Measurements from ENCODE around the gene SPTBN5.

DNA sequence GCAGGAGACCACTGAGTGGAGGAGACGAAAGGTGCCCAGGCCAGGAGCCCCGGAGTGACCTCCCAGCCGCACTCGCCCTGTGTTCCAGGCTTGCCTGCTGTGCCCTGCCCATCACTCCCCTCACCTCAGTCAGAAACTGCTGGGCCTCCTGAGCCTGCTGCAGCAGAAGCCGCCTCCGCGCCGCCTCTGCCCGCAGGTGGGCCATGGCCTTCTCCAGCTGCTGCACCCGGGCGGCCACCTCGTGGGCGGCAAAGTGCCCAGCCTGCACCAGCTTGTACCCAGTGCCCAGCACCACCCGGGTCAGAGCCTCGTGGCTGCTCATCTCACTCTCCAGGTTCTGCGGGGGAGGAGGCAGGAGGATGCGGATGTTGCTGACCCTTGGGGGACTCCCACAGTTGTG, 37.6 kb downstream of the SPTBN5 start:
- TF ChIP-seq, protein P1, sequence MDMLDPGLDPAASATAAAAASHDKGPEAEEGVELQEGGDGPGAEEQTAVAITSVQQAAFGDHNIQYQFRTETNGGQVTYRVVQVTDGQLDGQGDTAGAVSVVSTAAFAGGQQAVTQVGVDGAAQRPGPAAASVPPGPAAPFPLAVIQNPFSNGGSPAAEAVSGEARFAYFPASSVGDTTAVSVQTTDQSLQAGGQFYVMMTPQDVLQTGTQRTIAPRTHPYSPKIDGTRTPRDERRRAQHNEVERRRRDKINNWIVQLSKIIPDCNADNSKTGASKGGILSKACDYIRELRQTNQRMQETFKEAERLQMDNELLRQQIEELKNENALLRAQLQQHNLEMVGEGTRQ (CRISPR knock-in tag; IDR thresholded peaks at IDR 0.05): no peak
- TF ChIP-seq, protein P2, sequence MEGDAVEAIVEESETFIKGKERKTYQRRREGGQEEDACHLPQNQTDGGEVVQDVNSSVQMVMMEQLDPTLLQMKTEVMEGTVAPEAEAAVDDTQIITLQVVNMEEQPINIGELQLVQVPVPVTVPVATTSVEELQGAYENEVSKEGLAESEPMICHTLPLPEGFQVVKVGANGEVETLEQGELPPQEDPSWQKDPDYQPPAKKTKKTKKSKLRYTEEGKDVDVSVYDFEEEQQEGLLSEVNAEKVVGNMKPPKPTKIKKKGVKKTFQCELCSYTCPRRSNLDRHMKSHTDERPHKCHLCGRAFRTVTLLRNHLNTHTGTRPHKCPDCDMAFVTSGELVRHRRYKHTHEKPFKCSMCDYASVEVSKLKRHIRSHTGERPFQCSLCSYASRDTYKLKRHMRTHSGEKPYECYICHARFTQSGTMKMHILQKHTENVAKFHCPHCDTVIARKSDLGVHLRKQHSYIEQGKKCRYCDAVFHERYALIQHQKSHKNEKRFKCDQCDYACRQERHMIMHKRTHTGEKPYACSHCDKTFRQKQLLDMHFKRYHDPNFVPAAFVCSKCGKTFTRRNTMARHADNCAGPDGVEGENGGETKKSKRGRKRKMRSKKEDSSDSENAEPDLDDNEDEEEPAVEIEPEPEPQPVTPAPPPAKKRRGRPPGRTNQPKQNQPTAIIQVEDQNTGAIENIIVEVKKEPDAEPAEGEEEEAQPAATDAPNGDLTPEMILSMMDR (IDR thresholded peaks at IDR 0.05): no peak
- TF ChIP-seq, protein P3, sequence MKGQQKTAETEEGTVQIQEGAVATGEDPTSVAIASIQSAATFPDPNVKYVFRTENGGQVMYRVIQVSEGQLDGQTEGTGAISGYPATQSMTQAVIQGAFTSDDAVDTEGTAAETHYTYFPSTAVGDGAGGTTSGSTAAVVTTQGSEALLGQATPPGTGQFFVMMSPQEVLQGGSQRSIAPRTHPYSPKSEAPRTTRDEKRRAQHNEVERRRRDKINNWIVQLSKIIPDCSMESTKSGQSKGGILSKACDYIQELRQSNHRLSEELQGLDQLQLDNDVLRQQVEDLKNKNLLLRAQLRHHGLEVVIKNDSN (CRISPR knock-in tag; IDR thresholded peaks at IDR 0.05): no peak
- TF ChIP-seq FOXK1 (CRISPR knock-in tag; IDR thresholded peaks at IDR 0.05) (no peak), CBFB (CRISPR knock-in tag; IDR thresholded peaks at IDR 0.05; ENCODE audit: low read depth) (no peak), NFE2L1 (CRISPR knock-in tag; IDR thresholded peaks at IDR 0.05) (no peak), NR3C1 (CRISPR knock-in tag; conservative IDR thresholded peaks at IDR 0.05; ENCODE audit: low read depth) (no peak), FOXJ3 (CRISPR knock-in tag; IDR thresholded peaks at IDR 0.05; ENCODE audit: borderline replicate concordance) (no peak)
- TF ChIP-seq, protein P4, sequence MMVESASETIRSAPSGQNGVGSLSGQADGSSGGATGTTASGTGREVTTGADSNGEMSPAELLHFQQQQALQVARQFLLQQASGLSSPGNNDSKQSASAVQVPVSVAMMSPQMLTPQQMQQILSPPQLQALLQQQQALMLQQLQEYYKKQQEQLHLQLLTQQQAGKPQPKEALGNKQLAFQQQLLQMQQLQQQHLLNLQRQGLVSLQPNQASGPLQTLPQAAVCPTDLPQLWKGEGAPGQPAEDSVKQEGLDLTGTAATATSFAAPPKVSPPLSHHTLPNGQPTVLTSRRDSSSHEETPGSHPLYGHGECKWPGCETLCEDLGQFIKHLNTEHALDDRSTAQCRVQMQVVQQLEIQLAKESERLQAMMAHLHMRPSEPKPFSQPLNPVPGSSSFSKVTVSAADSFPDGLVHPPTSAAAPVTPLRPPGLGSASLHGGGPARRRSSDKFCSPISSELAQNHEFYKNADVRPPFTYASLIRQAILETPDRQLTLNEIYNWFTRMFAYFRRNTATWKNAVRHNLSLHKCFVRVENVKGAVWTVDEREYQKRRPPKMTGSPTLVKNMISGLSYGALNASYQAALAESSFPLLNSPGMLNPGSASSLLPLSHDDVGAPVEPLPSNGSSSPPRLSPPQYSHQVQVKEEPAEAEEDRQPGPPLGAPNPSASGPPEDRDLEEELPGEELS (CRISPR knock-in tag; IDR thresholded peaks at IDR 0.05): no peak
- TF ChIP-seq, protein P5, sequence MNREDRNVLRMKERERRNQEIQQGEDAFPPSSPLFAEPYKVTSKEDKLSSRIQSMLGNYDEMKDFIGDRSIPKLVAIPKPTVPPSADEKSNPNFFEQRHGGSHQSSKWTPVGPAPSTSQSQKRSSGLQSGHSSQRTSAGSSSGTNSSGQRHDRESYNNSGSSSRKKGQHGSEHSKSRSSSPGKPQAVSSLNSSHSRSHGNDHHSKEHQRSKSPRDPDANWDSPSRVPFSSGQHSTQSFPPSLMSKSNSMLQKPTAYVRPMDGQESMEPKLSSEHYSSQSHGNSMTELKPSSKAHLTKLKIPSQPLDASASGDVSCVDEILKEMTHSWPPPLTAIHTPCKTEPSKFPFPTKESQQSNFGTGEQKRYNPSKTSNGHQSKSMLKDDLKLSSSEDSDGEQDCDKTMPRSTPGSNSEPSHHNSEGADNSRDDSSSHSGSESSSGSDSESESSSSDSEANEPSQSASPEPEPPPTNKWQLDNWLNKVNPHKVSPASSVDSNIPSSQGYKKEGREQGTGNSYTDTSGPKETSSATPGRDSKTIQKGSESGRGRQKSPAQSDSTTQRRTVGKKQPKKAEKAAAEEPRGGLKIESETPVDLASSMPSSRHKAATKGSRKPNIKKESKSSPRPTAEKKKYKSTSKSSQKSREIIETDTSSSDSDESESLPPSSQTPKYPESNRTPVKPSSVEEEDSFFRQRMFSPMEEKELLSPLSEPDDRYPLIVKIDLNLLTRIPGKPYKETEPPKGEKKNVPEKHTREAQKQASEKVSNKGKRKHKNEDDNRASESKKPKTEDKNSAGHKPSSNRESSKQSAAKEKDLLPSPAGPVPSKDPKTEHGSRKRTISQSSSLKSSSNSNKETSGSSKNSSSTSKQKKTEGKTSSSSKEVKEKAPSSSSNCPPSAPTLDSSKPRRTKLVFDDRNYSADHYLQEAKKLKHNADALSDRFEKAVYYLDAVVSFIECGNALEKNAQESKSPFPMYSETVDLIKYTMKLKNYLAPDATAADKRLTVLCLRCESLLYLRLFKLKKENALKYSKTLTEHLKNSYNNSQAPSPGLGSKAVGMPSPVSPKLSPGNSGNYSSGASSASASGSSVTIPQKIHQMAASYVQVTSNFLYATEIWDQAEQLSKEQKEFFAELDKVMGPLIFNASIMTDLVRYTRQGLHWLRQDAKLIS (CRISPR knock-in tag; IDR thresholded peaks at IDR 0.05; ENCODE audit: borderline replicate concordance): no peak
- TF ChIP-seq, protein P6, sequence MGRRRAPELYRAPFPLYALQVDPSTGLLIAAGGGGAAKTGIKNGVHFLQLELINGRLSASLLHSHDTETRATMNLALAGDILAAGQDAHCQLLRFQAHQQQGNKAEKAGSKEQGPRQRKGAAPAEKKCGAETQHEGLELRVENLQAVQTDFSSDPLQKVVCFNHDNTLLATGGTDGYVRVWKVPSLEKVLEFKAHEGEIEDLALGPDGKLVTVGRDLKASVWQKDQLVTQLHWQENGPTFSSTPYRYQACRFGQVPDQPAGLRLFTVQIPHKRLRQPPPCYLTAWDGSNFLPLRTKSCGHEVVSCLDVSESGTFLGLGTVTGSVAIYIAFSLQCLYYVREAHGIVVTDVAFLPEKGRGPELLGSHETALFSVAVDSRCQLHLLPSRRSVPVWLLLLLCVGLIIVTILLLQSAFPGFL (CRISPR knock-in tag; IDR thresholded peaks at IDR 0.05; ENCODE audit: borderline replicate concordance): no peak
- TF ChIP-seq, protein P7, sequence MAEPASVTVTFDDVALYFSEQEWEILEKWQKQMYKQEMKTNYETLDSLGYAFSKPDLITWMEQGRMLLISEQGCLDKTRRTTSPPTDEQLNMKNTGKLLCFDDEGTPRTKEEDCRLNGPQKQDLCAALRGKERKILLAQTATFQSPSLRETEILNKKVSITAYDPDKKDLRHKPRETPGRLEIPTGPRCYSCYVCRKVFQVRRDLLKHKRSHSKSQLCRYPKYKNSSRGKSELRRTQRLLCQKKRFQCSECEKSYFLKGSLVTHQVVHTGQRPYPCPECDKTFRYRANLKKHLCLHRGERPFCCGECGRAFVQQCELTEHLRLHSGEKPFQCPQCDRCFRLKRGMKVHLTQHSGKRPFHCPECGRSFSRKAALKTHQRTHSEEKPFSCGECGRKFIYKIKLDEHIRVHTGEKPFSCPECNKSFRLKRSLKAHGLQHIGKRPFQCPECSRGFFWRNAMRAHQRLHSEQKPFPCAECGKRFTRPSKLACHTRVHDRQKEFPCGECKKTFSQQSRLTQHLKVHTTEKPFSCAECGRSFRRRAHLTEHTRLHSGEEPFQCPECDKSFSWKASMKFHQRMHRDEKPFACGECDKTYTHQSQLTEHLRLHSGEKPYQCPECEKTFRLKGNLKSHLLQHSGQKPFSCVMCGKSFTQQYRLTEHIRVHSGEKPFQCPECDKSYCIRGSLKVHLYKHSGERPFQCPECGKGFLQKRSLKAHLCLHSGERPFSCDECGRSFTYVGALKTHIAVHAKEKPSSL (CRISPR knock-in tag; conservative IDR thresholded peaks at IDR 0.05): no peak
- TF ChIP-seq, protein P8, sequence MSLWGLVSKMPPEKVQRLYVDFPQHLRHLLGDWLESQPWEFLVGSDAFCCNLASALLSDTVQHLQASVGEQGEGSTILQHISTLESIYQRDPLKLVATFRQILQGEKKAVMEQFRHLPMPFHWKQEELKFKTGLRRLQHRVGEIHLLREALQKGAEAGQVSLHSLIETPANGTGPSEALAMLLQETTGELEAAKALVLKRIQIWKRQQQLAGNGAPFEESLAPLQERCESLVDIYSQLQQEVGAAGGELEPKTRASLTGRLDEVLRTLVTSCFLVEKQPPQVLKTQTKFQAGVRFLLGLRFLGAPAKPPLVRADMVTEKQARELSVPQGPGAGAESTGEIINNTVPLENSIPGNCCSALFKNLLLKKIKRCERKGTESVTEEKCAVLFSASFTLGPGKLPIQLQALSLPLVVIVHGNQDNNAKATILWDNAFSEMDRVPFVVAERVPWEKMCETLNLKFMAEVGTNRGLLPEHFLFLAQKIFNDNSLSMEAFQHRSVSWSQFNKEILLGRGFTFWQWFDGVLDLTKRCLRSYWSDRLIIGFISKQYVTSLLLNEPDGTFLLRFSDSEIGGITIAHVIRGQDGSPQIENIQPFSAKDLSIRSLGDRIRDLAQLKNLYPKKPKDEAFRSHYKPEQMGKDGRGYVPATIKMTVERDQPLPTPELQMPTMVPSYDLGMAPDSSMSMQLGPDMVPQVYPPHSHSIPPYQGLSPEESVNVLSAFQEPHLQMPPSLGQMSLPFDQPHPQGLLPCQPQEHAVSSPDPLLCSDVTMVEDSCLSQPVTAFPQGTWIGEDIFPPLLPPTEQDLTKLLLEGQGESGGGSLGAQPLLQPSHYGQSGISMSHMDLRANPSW (CRISPR knock-in tag; conservative IDR thresholded peaks at IDR 0.05; ENCODE audit: low read depth): no peak
